Ovary (tissue), 3 donors: ENCODE measurements around the gene GSTP1.

Experiments used
- CTCF ChIP-seq, 3 donors: fragments of 450-650 bp in 2 of 3; fragments of 200-600 bp in 1 of 3; IDR thresholded peaks; one replicate each; pipeline versions ENCODE4 v1.5.1 to v1.8.0; 2016 to 2022; ENCODE audit warnings: antibody characterized with exemption in 3 of 3, mild to moderate bottlenecking in 1 of 3
- POLR2A ChIP-seq: fragments of 450-650 bp; IDR thresholded peaks from one replicate; pipeline ENCODE4 v1.6.1; 2017; ENCODE audit warnings: antibody characterized with exemption, mild to moderate bottlenecking, moderate library complexity
- donor health status: DM: no; HTN: no; CAD: no.

- no peak for TF ChIP-seq CTCF (IDR thresholded peaks at IDR 0.05)
- TF ChIP-seq POLR2A, result no peak
These were observed 51.6 kb downstream of the GSTP1 start for GRCh38 chr11:67635231-67635521.
